A549 treated with RU486 at 1 μM for 4 hours (cell line): ENCODE data around the gene FAHD2A. TPM values are rescaled to one million over a fixed set of nuclear protein-coding genes. Genes with fewer than 3 reads are reported as not detected.

Source experiments
- total RNA-seq: library from RNA; stranded (reverse); fragments of 200-300 nt; extraction: Qiagen RNA extraction; gene quantifications from 5 replicates; pipeline ENCODE4 v1.2.3, GENCODE V29; 2022; ENCODE audit warnings: low read depth

Gene FAHD2A
- 25.5 to 33.0 TPM (median 30.8 TPM) in 5 replicates for total RNA-seq

GRCh38 chr2:95402370-95403203, at the start of gene FAHD2A:
Gene FAHD2A (plus strand): TSS chr2:95402708. CDS start chr2:95405559, 2,851 bp downstream.

Other genes with a start within 250 kb of the FAHD2A start
- gene ZNF514, start 242.9 kb upstream of the FAHD2A start, total RNA-seq, result 4.6 to 7.2 TPM (median 6.2 TPM) in 5 replicates
- 3.1 to 4.1 TPM (median 3.4 TPM) in 5 replicates for gene ZNF2, start 236.9 kb upstream of the FAHD2A start, total RNA-seq
- gene ZNF892, start 195.2 kb upstream of the FAHD2A start, total RNA-seq, result 0.23 to 0.51 TPM (median 0.42 TPM) in 5 replicates
- 0.13 TPM in 1 of 5 replicates, not detected in the others for gene PROM2, start 128.3 kb upstream of the FAHD2A start, total RNA-seq
- 0.83 to 1.9 TPM (median 1.6 TPM) in 5 replicates for gene KCNIP3, start 105.4 kb upstream of the FAHD2A start, total RNA-seq
- gene TRIM43B, start 82.0 kb downstream of the FAHD2A start, total RNA-seq, result 0.14 TPM in 1 of 5 replicates, not detected in the others
- 0.06 TPM in 1 of 5 replicates, not detected in the others for gene TRIM43, start 189.3 kb downstream of the FAHD2A start, total RNA-seq